Measurements from ENCODE around the gene DYNLRB1.
"Not testable (repeated sequence)": the region's sequence is repeated elsewhere in the genome, so short reads cannot be mapped to it uniquely, and the experiment has no call there.

DYNLRB1 gene

GRCh38 chr20:34516247-34517113 is at the start of gene DYNLRB1:
Gene DYNLRB1, plus strand, starts transcription at chr20:34516422. Its CDS starts 37 bp downstream, at chr20:34516459.
- peak; percentile 97 for DNase-seq

GRCh38 chr20:34468951-34469350 is 47.3 kb upstream of the DYNLRB1 start:
- DNase-seq: no peak

GRCh38 chr20:34472246-34472925 is 43.8 kb upstream of the DYNLRB1 start:
- no peak for DNase-seq

GRCh38 chr20:34473262-34473883 is 42.8 kb upstream of the DYNLRB1 start:
- peak; percentile 35 for DNase-seq

GRCh38 chr20:34475979-34476736 is 40.1 kb upstream of the DYNLRB1 start:
- peak; percentile 50 for DNase-seq

- DNase-seq: no peak
These were observed 36.6 kb upstream of the DYNLRB1 start for GRCh38 chr20:34479627-34480026.

- DNase-seq: not testable (repeated sequence)
These were observed 34.1 kb upstream of the DYNLRB1 start for GRCh38 chr20:34482154-34482553.

- DNase-seq: not testable (repeated sequence)
These were observed 32.5 kb upstream of the DYNLRB1 start for GRCh38 chr20:34483585-34484220.

GRCh38 chr20:34485068-34485634 is 31.1 kb upstream of the DYNLRB1 start:
- no peak for DNase-seq

GRCh38 chr20:34491226-34491931 is 24.8 kb upstream of the DYNLRB1 start:
- DNase-seq: no peak

- no peak for DNase-seq
These were observed 24.2 kb upstream of the DYNLRB1 start for GRCh38 chr20:34491932-34492509.

GRCh38 chr20:34493646-34494045 is 22.6 kb upstream of the DYNLRB1 start:
- no peak for DNase-seq

GRCh38 chr20:34495307-34495706 is 20.9 kb upstream of the DYNLRB1 start:
- DNase-seq: no peak

GRCh38 chr20:34495916-34496315 is 20.3 kb upstream of the DYNLRB1 start:
- no peak for DNase-seq

- not testable (repeated sequence) for DNase-seq
These were observed 18.6 kb upstream of the DYNLRB1 start for GRCh38 chr20:34497596-34497995.

- no peak for DNase-seq
These were observed 15.4 kb upstream of the DYNLRB1 start for GRCh38 chr20:34500823-34501222.

GRCh38 chr20:34506480-34506879 is 9.7 kb upstream of the DYNLRB1 start:
- DNase-seq: no peak

- DNase-seq: no peak
These were observed 8.4 kb upstream of the DYNLRB1 start for GRCh38 chr20:34507702-34508413.

- no peak for DNase-seq
These were observed 5.6 kb upstream of the DYNLRB1 start for GRCh38 chr20:34510575-34510974.

- no peak for DNase-seq
These were observed 4.3 kb upstream of the DYNLRB1 start for GRCh38 chr20:34511891-34512265.

Measured in midbrain (tissue), 1 donor.